ENCODE measurements around the gene SLC15A3. TPM values are rescaled to one million over a fixed set of nuclear protein-coding genes. Genes with fewer than 3 reads are reported as not detected.

SLC15A3 gene
- polyA plus RNA-seq, 1 of the 3 experiments (the other 2 are of a cell fraction), result not detected

GRCh38 chr11:60947700-60948099 lies 4.3 kb downstream of the SLC15A3 start:
- WGBS (ENCODE audit: low lambda C conversion rate), result 13% methylated on average over 2 of the region's 2 CpGs
- H3K4me3 ChIP-seq (ENCODE audit: low read depth in 2 of 2, low read length in 1 of 2), result no peak overlapping the region
- no peaks in the 10 kb centered on the region for H3K9me2 ChIP-seq
- no peaks in the 10 kb centered on the region for H3K9me3 ChIP-seq
- ChIA-PET CTCF (no interaction called here), POLR2A (no interaction called here)
- H3K79me2 ChIP-seq (ENCODE audit: insufficient read depth), result no peaks in the 10 kb centered on the region
- no peak overlapping the region for H3K27ac ChIP-seq (ENCODE audit: low read depth in 2 of 2, low read length in 1 of 2)
- no peaks in the 10 kb centered on the region for H3F3A ChIP-seq (replicated peaks; ENCODE audit: insufficient read depth)
- H3K36me3 ChIP-seq (replicated peaks in 1 of 2; ENCODE audit: control insufficient read depth in 1 of 2, insufficient read depth in 2 of 2, low read length in 1 of 2), result no peaks in the 10 kb centered on the region
- H4K20me1 ChIP-seq (ENCODE audit: insufficient read depth), result no peaks in the 10 kb centered on the region
- H3K27me3 ChIP-seq (ENCODE audit: insufficient read depth), result no peaks in the 10 kb centered on the region
- no peaks in the 10 kb centered on the region for H3K4me1 ChIP-seq (ENCODE audit: control insufficient read depth in 1 of 2, insufficient read depth in 2 of 2, low read depth in 1 of 2, low read length in 1 of 2)
- no peak overlapping the region for H2AFZ ChIP-seq (ENCODE audit: low read depth)
- H3K9ac ChIP-seq, result no peak overlapping the region
- H3K4me2 ChIP-seq, result no peak overlapping the region
- no peak for DNase-seq
- TF ChIP-seq NRF1 (IDR thresholded peaks at IDR 0.05; ENCODE audit: low read depth, low read length) (no peak), FOSL2 (IDR thresholded peaks at IDR 0.05; ENCODE audit: borderline replicate concordance, low read depth) (no peak), TCF12 (IDR thresholded peaks at IDR 0.05) (no peak)

DNA sequence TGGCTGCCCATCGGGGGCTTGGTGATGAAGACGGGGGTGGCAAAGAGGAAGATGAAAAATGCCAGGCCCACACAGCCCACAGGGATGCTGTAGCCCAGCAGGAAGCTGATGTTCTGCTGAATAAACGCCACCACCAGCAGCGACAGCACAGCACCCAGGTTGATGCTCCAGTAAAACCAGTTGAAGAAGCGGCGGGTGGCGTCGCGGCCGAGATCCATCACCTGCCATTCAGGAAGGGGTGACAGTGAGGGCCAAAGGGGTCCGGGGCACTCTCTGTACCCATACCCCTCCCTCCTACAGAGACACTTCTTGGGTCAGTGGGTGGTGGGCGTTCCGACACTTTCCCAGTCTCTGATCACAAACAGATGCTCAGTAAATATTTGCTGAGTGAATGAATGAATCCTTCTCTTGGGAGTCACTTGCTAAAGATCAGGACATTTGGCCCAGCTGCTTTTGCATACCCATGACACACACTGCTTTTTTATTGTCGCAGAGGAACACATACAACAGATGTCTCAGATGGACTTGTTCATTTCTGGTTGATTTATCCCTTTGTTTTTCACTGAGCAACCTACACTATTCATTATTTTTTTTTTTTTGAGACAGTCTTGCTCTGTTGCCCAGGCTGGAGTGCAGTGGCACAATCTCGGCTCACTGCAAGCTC lies 5.2 kb downstream of the SLC15A3 start:
- Histone ChIP-seq H3K4me2 (no peak overlapping the region), H3K4me3 (ENCODE audit: low read depth in 2 of 2, low read length in 1 of 2) (no peak overlapping the region), H4K20me1 (ENCODE audit: insufficient read depth) (no peaks in the 10 kb centered on the region), H3K9ac (no peak overlapping the region), H3K9me2 (no peaks in the 10 kb centered on the region), H3K36me3 (replicated peaks in 1 of 2; ENCODE audit: control insufficient read depth in 1 of 2, insufficient read depth in 2 of 2, low read length in 1 of 2) (no peaks in the 10 kb centered on the region), H3K27me3 (ENCODE audit: insufficient read depth) (no peaks in the 10 kb centered on the region), H3K27ac (ENCODE audit: low read depth in 2 of 2, low read length in 1 of 2) (no peak overlapping the region), H2AFZ (ENCODE audit: low read depth) (no peak overlapping the region), H3F3A (replicated peaks; ENCODE audit: insufficient read depth) (no peaks in the 10 kb centered on the region), H3K4me1 (ENCODE audit: control insufficient read depth in 1 of 2, insufficient read depth in 2 of 2, low read depth in 1 of 2, low read length in 1 of 2) (no peaks in the 10 kb centered on the region; a peak in 1 of 4 replicates), H3K9me3 (no peaks in the 10 kb centered on the region), H3K79me2 (ENCODE audit: insufficient read depth) (no peaks in the 10 kb centered on the region)
- WGBS (ENCODE audit: low lambda C conversion rate), result 74% methylated on average over 15 of the region's 15 CpGs
- ChIA-PET POLR2A (no interaction called here), CTCF (interaction anchor here (0.9 to 1.5 kb wide), 2 partner anchors 15 to 182 kb away, joined by 3 to 4 read pairs; no protein-coding TSS in a partner anchor)
- no peak for TF ChIP-seq TAF1 (IDR thresholded peaks at IDR 0.05; ENCODE audit: borderline replicate concordance, low read depth, low read length)
- no peak for TF ChIP-seq EZH2phosphoT487 (IDR thresholded peaks at IDR 0.05; ENCODE audit: borderline replicate concordance, low read depth)
- TF ChIP-seq CHD2 (IDR thresholded peaks at IDR 0.05; ENCODE audit: low read length, partially characterized antibody), result no peak
- TF ChIP-seq, protein P1, sequence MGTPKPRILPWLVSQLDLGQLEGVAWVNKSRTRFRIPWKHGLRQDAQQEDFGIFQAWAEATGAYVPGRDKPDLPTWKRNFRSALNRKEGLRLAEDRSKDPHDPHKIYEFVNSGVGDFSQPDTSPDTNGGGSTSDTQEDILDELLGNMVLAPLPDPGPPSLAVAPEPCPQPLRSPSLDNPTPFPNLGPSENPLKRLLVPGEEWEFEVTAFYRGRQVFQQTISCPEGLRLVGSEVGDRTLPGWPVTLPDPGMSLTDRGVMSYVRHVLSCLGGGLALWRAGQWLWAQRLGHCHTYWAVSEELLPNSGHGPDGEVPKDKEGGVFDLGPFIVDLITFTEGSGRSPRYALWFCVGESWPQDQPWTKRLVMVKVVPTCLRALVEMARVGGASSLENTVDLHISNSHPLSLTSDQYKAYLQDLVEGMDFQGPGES (IDR thresholded peaks at IDR 0.05; ENCODE audit: low read depth, low read length), result no peak
- no peak for TF ChIP-seq GABPA (IDR thresholded peaks at IDR 0.05; ENCODE audit: low read depth)
- TF ChIP-seq RXRA (IDR thresholded peaks at IDR 0.05; ENCODE audit: borderline replicate concordance, low read depth), result no peak
- DNase-seq, result no peak

DNA sequence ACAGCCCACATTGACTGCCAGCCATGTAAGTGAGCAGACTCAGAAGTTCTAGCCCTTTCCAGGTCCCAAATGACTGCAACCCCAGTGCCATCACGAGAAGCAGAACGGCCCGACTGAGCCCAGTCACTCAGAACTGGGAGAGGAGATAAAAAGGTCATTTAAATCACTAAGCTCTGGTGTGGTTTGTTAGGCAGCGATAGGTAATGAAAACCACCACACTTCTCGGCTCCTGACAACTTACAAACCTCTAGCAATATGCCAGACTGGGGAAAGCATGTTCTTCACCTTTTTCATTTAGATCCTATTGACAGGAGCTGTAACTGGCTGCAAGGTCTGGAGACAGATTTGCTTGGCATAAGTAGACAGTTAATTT lies 6.7 kb downstream of the SLC15A3 start:
- ChIA-PET POLR2A (no interaction called here), CTCF (interaction anchor here (0.8 to 1.5 kb wide), 5 partner anchors 58 to 191 kb away, joined by 3 to 4 read pairs (median 3); no protein-coding TSS in a partner anchor)
- no peaks in the 10 kb centered on the region for H4K20me1 ChIP-seq (ENCODE audit: insufficient read depth)
- H3K4me3 ChIP-seq (ENCODE audit: low read depth in 2 of 2, low read length in 1 of 2), result no peak overlapping the region
- no peak overlapping the region for H3K4me2 ChIP-seq
- 74% methylated on average over 5 of the region's 5 CpGs for WGBS (ENCODE audit: low lambda C conversion rate)
- H3K9ac ChIP-seq, result no peak overlapping the region
- H3K9me3 ChIP-seq, result no peaks in the 10 kb centered on the region
- no peak overlapping the region for H2AFZ ChIP-seq (ENCODE audit: low read depth)
- H3K79me2 ChIP-seq (ENCODE audit: insufficient read depth), result no peaks in the 10 kb centered on the region
- H3K9me2 ChIP-seq, result no peaks in the 10 kb centered on the region
- no peaks in the 10 kb centered on the region for H3F3A ChIP-seq (replicated peaks; ENCODE audit: insufficient read depth)
- no peaks in the 10 kb centered on the region; a peak in 1 of 4 replicates for H3K4me1 ChIP-seq (ENCODE audit: control insufficient read depth in 1 of 2, insufficient read depth in 2 of 2, low read depth in 1 of 2, low read length in 1 of 2)
- H3K27ac ChIP-seq (ENCODE audit: low read depth in 2 of 2, low read length in 1 of 2), result no peak overlapping the region
- no peaks in the 10 kb centered on the region for H3K27me3 ChIP-seq (ENCODE audit: insufficient read depth)
- no peaks in the 10 kb centered on the region for H3K36me3 ChIP-seq (replicated peaks in 1 of 2; ENCODE audit: control insufficient read depth in 1 of 2, insufficient read depth in 2 of 2, low read length in 1 of 2)
- DNase-seq, result no peak
- TF ChIP-seq NRF1 (IDR thresholded peaks at IDR 0.05; ENCODE audit: low read depth, low read length), result no peak
- no peak for TF ChIP-seq MXI1 (IDR thresholded peaks at IDR 0.05; ENCODE audit: low read depth, low read length)
- TF ChIP-seq RXRA (IDR thresholded peaks at IDR 0.05; ENCODE audit: borderline replicate concordance, low read depth), result no peak
- no peak for TF ChIP-seq FOXM1 (IDR thresholded peaks at IDR 0.05; ENCODE audit: low read depth)
- no peak for TF ChIP-seq RAD21 (IDR thresholded peaks at IDR 0.05; ENCODE audit: low read length)
- TF ChIP-seq RFX5 (IDR thresholded peaks at IDR 0.05; ENCODE audit: low read length), result no peak

All from SK-N-SH (cell line).